ENCODE results near the gene TRAF3IP1.

DNA sequence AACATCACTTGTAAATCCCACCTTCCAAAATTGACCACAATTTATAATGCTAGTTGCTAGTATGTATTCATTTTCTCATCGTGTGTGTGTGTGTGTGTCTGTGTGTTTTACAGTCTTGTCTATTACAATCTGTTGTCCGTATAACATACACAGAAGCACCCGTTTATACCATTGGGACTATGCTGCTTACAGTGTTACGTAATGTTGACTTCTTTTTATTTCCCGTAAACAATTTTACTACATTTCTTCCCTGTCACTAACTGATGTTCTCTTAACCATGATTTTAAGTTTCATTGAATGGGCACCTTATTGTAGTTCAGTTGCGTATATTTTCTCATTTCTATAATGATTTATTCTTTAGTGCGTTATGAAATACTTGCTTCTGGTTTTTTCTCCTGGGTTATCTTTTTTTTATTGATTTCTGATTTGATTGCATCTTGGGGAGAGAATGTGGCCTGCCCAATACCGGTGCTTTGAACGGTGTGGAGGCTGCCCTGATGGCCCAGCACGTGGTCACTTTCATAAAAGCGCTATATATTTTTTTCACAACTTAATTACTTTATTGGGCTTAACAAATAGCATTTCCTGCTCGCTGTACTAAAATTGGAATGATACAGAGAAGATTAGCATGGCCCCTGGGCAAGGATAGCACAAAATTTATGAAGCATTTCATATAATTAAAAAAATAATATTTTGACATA, 91.9 kb downstream of the TRAF3IP1 start:
- TF ChIP-seq EP300 (IDR thresholded peaks at IDR 0.05; ENCODE audit: low read depth in 2 of 2, low read length in 2 of 2) (no peak), EP300 (CRISPR knock-in tag; IDR thresholded peaks at IDR 0.05; ENCODE audit: borderline replicate concordance) (no peak), POLR2A (IDR thresholded peaks at IDR 0.05; ENCODE audit: insufficient read depth in 1 of 2, low read depth in 2 of 2, low read length in 2 of 2) (no peak), CEBPZ (IDR thresholded peaks at IDR 0.05; ENCODE audit: low read length) (no peak), POLR2G (IDR thresholded peaks at IDR 0.05; ENCODE audit: low read depth, low read length) (no peak), ZNF629 (CRISPR knock-in tag; conservative IDR thresholded peaks at IDR 0.05) (no peak), YY1 (IDR thresholded peaks at IDR 0.05; ENCODE audit: insufficient read depth, insufficient replicate concordance, low read depth, low read length) (no peak), CBFB (CRISPR knock-in tag; IDR thresholded peaks at IDR 0.05) (no peak), SP1 (IDR thresholded peaks at IDR 0.05) (no peak), SP1 (CRISPR knock-in tag; IDR thresholded peaks at IDR 0.05) (no peak)
- TF ChIP-seq, protein P1, sequence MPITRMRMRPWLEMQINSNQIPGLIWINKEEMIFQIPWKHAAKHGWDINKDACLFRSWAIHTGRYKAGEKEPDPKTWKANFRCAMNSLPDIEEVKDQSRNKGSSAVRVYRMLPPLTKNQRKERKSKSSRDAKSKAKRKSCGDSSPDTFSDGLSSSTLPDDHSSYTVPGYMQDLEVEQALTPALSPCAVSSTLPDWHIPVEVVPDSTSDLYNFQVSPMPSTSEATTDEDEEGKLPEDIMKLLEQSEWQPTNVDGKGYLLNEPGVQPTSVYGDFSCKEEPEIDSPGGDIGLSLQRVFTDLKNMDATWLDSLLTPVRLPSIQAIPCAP (CRISPR knock-in tag; IDR thresholded peaks at IDR 0.05; ENCODE audit: low read depth) = no peak
